DOHH2 (cell line): Measurements from ENCODE around the gene TLE1.

Experiments used
- EZH2phosphoT487 ChIP-seq: fragments of 200-600 bp; sonication (generic); IDR thresholded peaks from 2 replicates; pipeline ENCODE4 v1.6.1; 2017; ENCODE audit warnings: borderline replicate concordance, mild to moderate bottlenecking, antibody characterized with exemption, low read length, moderate library complexity, mixed read lengths
- TF ChIP-seq, protein P1 (sequence below): fragments of 200-600 bp; sonication (generic); IDR thresholded peaks from one replicate; pipeline ENCODE4 v1.5.1; 2014; ENCODE audit warnings: antibody characterized with exemption, mild to moderate bottlenecking, low read depth, low read length; ENCODE audit not compliant: poor library complexity, severe bottlenecking

- TF ChIP-seq, protein P1, sequence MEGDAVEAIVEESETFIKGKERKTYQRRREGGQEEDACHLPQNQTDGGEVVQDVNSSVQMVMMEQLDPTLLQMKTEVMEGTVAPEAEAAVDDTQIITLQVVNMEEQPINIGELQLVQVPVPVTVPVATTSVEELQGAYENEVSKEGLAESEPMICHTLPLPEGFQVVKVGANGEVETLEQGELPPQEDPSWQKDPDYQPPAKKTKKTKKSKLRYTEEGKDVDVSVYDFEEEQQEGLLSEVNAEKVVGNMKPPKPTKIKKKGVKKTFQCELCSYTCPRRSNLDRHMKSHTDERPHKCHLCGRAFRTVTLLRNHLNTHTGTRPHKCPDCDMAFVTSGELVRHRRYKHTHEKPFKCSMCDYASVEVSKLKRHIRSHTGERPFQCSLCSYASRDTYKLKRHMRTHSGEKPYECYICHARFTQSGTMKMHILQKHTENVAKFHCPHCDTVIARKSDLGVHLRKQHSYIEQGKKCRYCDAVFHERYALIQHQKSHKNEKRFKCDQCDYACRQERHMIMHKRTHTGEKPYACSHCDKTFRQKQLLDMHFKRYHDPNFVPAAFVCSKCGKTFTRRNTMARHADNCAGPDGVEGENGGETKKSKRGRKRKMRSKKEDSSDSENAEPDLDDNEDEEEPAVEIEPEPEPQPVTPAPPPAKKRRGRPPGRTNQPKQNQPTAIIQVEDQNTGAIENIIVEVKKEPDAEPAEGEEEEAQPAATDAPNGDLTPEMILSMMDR = no peak
- no peak for TF ChIP-seq EZH2phosphoT487
These were observed 110.7 kb downstream of the TLE1 start for GRCh38 chr9:81578606-81579005.
